HepG2 (cell line): ENCODE data around the gene SHC1. TPM values are rescaled to one million over a fixed set of nuclear protein-coding genes. Genes with fewer than 3 reads are reported as not detected.
A peak's percentile ranks its signal among the peaks of the same experiment; 100 is the strongest.

ENCODE experiments used
- CBX1 ChIP-seq: IDR thresholded peaks from one replicate; pipeline ENCODE4 v1.6.1; 2016; ENCODE audit warnings: antibody characterized with exemption, low read depth
- ELF1 ChIP-seq: sonication (generic); formaldehyde crosslinking; IDR thresholded peaks from 2 replicates; pipeline ENCODE4 v1.4.0; 2020; ENCODE audit warnings: missing genetic modification reagents
- GATAD1 ChIP-seq: IDR thresholded peaks from 2 replicates; pipeline ENCODE4 v1.6.1; 2016; ENCODE audit warnings: missing genetic modification reagents, missing compliant biosample characterization
- HCFC1 ChIP-seq: fragments of 150-350 bp; IDR thresholded peaks from 2 replicates; pipeline ENCODE4 v1.6.1; 2014; ENCODE audit warnings: low read depth, low read length
- KDM2A ChIP-seq: sonication (generic); formaldehyde crosslinking; IDR thresholded peaks from 2 replicates; pipeline ENCODE4 v1.4.0; 2020; ENCODE audit warnings: low read depth, missing genetic modification reagents, borderline replicate concordance
- MLXIP ChIP-seq: sonication (generic); formaldehyde crosslinking; IDR thresholded peaks from 2 replicates; pipeline ENCODE4 v1.9.0; 2021; ENCODE audit warnings: missing genetic modification reagents, borderline replicate concordance
- NPAS2 ChIP-seq: sonication (generic); formaldehyde crosslinking; IDR thresholded peaks from 2 replicates; pipeline ENCODE4 v1.8.0; 2022; ENCODE audit warnings: mild to moderate bottlenecking, missing genetic modification reagents, borderline replicate concordance
- ONECUT2 ChIP-seq: sonication (generic); formaldehyde crosslinking; IDR thresholded peaks from 2 replicates; pipeline ENCODE4 v1.4.0; 2020; ENCODE audit warnings: missing genetic modification reagents
- PCBP2 ChIP-seq: fragments of 200-400 bp; formaldehyde crosslinking; optimal IDR thresholded peaks from 2 replicates; pipeline ENCODE3; 2018; ENCODE audit warnings: low read length, low read depth; ENCODE audit not compliant: poor library complexity, severe bottlenecking
- PITX1 ChIP-seq: sonication (generic); formaldehyde crosslinking; IDR thresholded peaks from 2 replicates; pipeline ENCODE4 v1.5.1; 2020; ENCODE audit warnings: mild to moderate bottlenecking, missing genetic modification reagents
- RBM39 ChIP-seq: fragments of 200-400 bp; formaldehyde crosslinking; IDR thresholded peaks from one replicate; pipeline ENCODE4 v1.6.1; 2018; ENCODE audit warnings: antibody characterized with exemption, mild to moderate bottlenecking, low read depth, low read length; ENCODE audit not compliant: poor library complexity, severe bottlenecking
- RFX3 ChIP-seq: IDR thresholded peaks from 2 replicates; pipeline ENCODE4 v1.6.1; 2016; ENCODE audit warnings: missing biosample characterization, missing genetic modification reagents
- SRSF4 ChIP-seq: fragments of 200-400 bp; formaldehyde crosslinking; IDR thresholded peaks from one replicate; pipeline ENCODE4 v1.6.1; 2018; ENCODE audit warnings: mild to moderate bottlenecking, low read depth, low read length, moderate library complexity; ENCODE audit not compliant: poor library complexity, severe bottlenecking
- TSC22D2 ChIP-seq: sonication (generic); formaldehyde crosslinking; IDR thresholded peaks from 2 replicates; pipeline ENCODE4 v1.5.1; 2020; ENCODE audit warnings: missing genetic modification reagents, mild to moderate bottlenecking, borderline replicate concordance
- ZKSCAN5 ChIP-seq: sonication (generic); formaldehyde crosslinking; IDR thresholded peaks from 2 replicates; pipeline ENCODE4 v1.5.1; 2020; ENCODE audit warnings: mild to moderate bottlenecking, missing genetic modification reagents
- ZNF382 ChIP-seq: sonication (generic); formaldehyde crosslinking; IDR thresholded peaks from 2 replicates; pipeline ENCODE4 v1.5.0; 2020; ENCODE audit warnings: missing genetic modification reagents, mild to moderate bottlenecking, borderline replicate concordance
- ZNF550 ChIP-seq: sonication (generic); formaldehyde crosslinking; IDR thresholded peaks from 2 replicates; pipeline ENCODE4 v1.4.0; 2020; ENCODE audit warnings: mild to moderate bottlenecking, missing genetic modification reagents, borderline replicate concordance
- ZNF790 ChIP-seq: sonication (generic); formaldehyde crosslinking; IDR thresholded peaks from 2 replicates; pipeline ENCODE4 v1.8.0; 2022; ENCODE audit warnings: missing genetic modification reagents, mild to moderate bottlenecking, borderline replicate concordance
- ZNF816 ChIP-seq: sonication (generic); formaldehyde crosslinking; IDR thresholded peaks from 2 replicates; pipeline ENCODE4 v1.8.0; 2022; ENCODE audit warnings: missing genetic modification reagents, mild to moderate bottlenecking, borderline replicate concordance
- polyA plus RNA-seq, 8 experiments: library from polyadenylated mRNA; depleted of rRNA in 3 of 8; stranded (reverse) in 7 of 8; unstranded in 1 of 8; fragments of >200 nt; fragmentation: Illumina TruSeq in 4 of 8; extraction: Trizol in 4 of 8; gene quantifications; 2 replicates each; pipeline versions ENCODE4 v1.2.1 to v1.2.3, GENCODE V29; 2011 to 2016; ENCODE audit warnings: low read depth in 4 of 8, missing spikeins in 1 of 8, mixed read lengths in 1 of 8; ENCODE audit not compliant: insufficient read depth in 1 of 8
- total RNA-seq, 5 experiments: library from RNA; depleted of rRNA; stranded (reverse); fragments of >200 nt; fragmentation: Illumina TruSeq; extraction: Trizol; gene quantifications; 2 replicates each; pipeline ENCODE4 v1.2.3, GENCODE V29; 2016; ENCODE audit warnings: low read depth in 1 of 5
- TF ChIP-seq, protein P1 (sequence below): sonication (generic); formaldehyde crosslinking; IDR thresholded peaks from 2 replicates; pipeline ENCODE4 v1.4.0; 2020; ENCODE audit warnings: missing genetic modification reagents, mild to moderate bottlenecking, borderline replicate concordance
- TF ChIP-seq, protein P2 (sequence below): sonication (generic); formaldehyde crosslinking; IDR thresholded peaks from 2 replicates; pipeline ENCODE4 v1.5.0; 2020; ENCODE audit warnings: missing genetic modification reagents
- TF ChIP-seq, protein P3 (sequence below): sonication (generic); formaldehyde crosslinking; IDR thresholded peaks from 2 replicates; pipeline ENCODE4 v1.5.1; 2020; ENCODE audit warnings: missing genetic modification reagents, mild to moderate bottlenecking, borderline replicate concordance

Gene SHC1
- total and polyA plus RNA-seq, 2 of the 13 experiments (the other 11 are each of a cell fraction or from before 2014, with no cell fraction given), result 52.0 to 137 TPM

DNA sequence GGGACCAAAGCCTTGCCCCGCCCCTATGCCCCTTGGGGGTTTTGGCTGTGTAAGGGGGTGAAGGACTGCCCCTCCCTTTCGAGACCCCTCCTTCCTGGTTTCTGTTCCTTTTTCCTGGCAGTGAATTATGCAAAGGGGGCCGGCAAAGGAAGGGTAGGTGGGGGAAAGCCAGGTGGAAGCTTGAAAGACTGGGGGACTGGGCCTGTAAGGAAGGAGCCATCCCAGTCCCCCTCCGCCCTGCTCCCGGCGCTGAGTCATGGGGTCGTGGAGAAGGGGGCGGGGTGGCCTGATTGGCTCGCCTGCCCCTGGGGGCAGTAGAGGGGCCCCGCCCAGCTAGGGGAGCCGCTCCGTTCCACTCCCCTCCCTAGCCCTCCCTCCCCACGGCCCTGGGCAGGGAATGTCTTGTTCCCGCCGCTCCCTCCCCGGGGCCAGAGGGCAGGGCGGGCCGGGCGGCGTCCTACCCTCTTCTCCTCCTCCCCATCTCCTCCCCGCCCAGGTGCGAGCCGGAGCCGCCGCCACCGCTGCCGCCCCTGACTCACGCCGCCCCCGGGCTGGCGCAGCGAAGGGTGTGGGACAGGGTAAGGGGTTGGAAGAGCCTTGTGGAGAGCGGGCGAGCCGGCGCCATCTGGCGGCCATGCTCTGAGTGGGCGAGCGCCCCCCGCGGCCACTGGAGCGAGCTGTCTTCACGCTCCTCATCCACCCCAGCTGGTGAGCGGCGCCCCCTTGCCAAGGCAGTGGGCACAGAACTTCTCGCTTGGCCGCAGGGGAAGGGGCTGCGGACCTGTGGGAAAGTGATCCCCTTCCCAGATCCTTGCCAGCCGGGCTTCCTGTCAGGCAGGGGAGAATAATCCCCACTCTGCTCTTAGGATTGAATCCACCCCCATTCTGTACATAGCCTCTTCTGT lies 46.7 kb upstream of the SHC1 start (continued):
- 0 out of 2 replicates have a peak, but pooled peaks have one; percentile 12 for TF ChIP-seq ZNF550
- TF ChIP-seq, protein P1, sequence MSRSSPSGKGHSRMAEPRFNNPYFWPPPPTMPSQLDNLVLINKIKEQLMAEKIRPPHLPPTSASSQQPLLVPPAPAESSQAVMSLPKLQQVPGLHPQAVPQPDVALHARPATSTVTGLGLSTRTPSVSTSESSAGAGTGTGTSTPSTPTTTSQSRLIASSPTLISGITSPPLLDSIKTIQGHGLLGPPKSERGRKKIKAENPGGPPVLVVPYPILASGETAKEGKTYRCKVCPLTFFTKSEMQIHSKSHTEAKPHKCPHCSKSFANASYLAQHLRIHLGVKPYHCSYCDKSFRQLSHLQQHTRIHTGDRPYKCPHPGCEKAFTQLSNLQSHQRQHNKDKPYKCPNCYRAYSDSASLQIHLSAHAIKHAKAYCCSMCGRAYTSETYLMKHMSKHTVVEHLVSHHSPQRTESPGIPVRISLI, result peak; percentile 42; the same call in 1 of the 2 replicates
- TF ChIP-seq NPAS2 (CRISPR knock-in tag), result no peak
- peak; percentile 99 for TF ChIP-seq KDM2A (CRISPR knock-in tag)
- peak; percentile 28; the same call in 1 of the 2 replicates for TF ChIP-seq TSC22D2 (CRISPR knock-in tag)
- TF ChIP-seq ZNF790 (CRISPR knock-in tag), result no peak
- TF ChIP-seq ELF1 (CRISPR knock-in tag), result 0 out of 2 replicates have a peak, but pooled peaks have one; percentile 34
- TF ChIP-seq, protein P2, sequence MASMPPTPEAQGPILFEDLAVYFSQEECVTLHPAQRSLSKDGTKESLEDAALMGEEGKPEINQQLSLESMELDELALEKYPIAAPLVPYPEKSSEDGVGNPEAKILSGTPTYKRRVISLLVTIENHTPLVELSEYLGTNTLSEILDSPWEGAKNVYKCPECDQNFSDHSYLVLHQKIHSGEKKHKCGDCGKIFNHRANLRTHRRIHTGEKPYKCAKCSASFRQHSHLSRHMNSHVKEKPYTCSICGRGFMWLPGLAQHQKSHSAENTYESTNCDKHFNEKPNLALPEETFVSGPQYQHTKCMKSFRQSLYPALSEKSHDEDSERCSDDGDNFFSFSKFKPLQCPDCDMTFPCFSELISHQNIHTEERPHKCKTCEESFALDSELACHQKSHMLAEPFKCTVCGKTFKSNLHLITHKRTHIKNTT (CRISPR knock-in tag), result no peak
- peak; percentile 50; the same call in 1 of the 2 replicates for TF ChIP-seq PITX1 (CRISPR knock-in tag)
- TF ChIP-seq RBM39, result no peak
- peak; percentile 71 for TF ChIP-seq GATAD1 (CRISPR knock-in tag)
- no peak for TF ChIP-seq ZNF816 (CRISPR knock-in tag)
- TF ChIP-seq PCBP2, result no peak
- no peak for TF ChIP-seq ONECUT2 (CRISPR knock-in tag)
- no peak for TF ChIP-seq MLXIP (CRISPR knock-in tag)
- no peak for TF ChIP-seq RFX3 (CRISPR knock-in tag)
- TF ChIP-seq ZNF382, result no peak
- TF ChIP-seq, protein P3, sequence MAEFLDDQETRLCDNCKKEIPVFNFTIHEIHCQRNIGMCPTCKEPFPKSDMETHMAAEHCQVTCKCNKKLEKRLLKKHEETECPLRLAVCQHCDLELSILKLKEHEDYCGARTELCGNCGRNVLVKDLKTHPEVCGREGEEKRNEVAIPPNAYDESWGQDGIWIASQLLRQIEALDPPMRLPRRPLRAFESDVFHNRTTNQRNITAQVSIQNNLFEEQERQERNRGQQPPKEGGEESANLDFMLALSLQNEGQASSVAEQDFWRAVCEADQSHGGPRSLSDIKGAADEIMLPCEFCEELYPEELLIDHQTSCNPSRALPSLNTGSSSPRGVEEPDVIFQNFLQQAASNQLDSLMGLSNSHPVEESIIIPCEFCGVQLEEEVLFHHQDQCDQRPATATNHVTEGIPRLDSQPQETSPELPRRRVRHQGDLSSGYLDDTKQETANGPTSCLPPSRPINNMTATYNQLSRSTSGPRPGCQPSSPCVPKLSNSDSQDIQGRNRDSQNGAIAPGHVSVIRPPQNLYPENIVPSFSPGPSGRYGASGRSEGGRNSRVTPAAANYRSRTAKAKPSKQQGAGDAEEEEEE (CRISPR knock-in tag), result no peak
- TF ChIP-seq SRSF4, result no peak
- no peak for TF ChIP-seq ZKSCAN5 (CRISPR knock-in tag)
- peak; percentile 89 for TF ChIP-seq CBX1
- peak; percentile 8; the same call in 1 of the 2 replicates for TF ChIP-seq HCFC1
